Subcutaneous abdominal adipose tissue (tissue), 5 donors: ENCODE data around the gene BTF3.
"Not testable (repeated sequence)": the region's sequence is repeated elsewhere in the genome, so short reads cannot be mapped to it uniquely, and the experiment has no call there.

Experiments
- H3K27ac ChIP-seq: one replicate; pipeline ENCODE4 v1.7.0; 2013; ENCODE audit warnings: low read depth, mild to moderate bottlenecking, inconsistent platforms, low read length, moderate library complexity
- H3K27me3 ChIP-seq, 5 donors: one replicate each; pipeline ENCODE4 v1.7.0; 2013; ENCODE audit warnings: low read length in 5 of 5, inconsistent platforms in 1 of 5; ENCODE audit not compliant: control insufficient read depth in 5 of 5, insufficient read depth in 4 of 5
- H3K36me3 ChIP-seq, 5 donors: one replicate each; pipeline ENCODE4 v1.7.0; 2013; ENCODE audit warnings: low read length in 5 of 5; ENCODE audit not compliant: control insufficient read depth in 5 of 5, insufficient read depth in 5 of 5
- H3K4me1 ChIP-seq, 5 donors: one replicate each; pipeline ENCODE4 v1.7.0; 2013; ENCODE audit warnings: low read length in 5 of 5, mild to moderate bottlenecking in 3 of 5, moderate library complexity in 1 of 5; ENCODE audit not compliant: control insufficient read depth in 5 of 5, insufficient read depth in 5 of 5
- H3K4me3 ChIP-seq, 5 donors: one replicate each; pipeline ENCODE4 v1.7.0; 2013; ENCODE audit warnings: low read length in 5 of 5, low read depth in 1 of 5
- H3K9ac ChIP-seq, 5 donors: one replicate each; pipeline ENCODE4 v1.7.0; 2013; ENCODE audit warnings: low read length in 5 of 5, mild to moderate bottlenecking in 4 of 5, moderate library complexity in 3 of 5
- H3K9me3 ChIP-seq, 5 donors: one replicate each; pipeline ENCODE4 v1.7.0; 2013; ENCODE audit warnings: low read length in 5 of 5; ENCODE audit not compliant: control insufficient read depth in 5 of 5
- donor health status: healthy.
- donor health status: healthy.
- donor health status: healthy.
- donor health status: healthy.
- donor health status: healthy.

The BTF3 gene

GRCh38 chr5:73484511-73484910 lies 13.7 kb upstream of the BTF3 start:
- Histone ChIP-seq H3K27me3 (no peaks in the 10 kb centered on the region), H3K36me3 (no peaks in the 10 kb centered on the region), H3K4me1 (no peaks in the 10 kb centered on the region), H3K4me3 (no peak overlapping the region), H3K9me3 (no peaks in the 10 kb centered on the region), H3K9ac (no peak overlapping the region), H3K27ac (no peak overlapping the region)

- Histone ChIP-seq H3K27ac (no peak overlapping the region), H3K9ac (no peak overlapping the region), H3K36me3 (no peaks in the 10 kb centered on the region), H3K4me1 (no peaks in the 10 kb centered on the region), H3K9me3 (no peaks in the 10 kb centered on the region), H3K27me3 (no peaks in the 10 kb centered on the region), H3K4me3 (no peak overlapping the region)
Observed at GRCh38 chr5:73485715-73486114, 12.5 kb upstream of the BTF3 start.

- Histone ChIP-seq H3K27ac (no peak overlapping the region), H3K9ac (no peak overlapping the region), H3K27me3 (no peaks in the 10 kb centered on the region), H3K4me1 (no peaks in the 10 kb centered on the region), H3K36me3 (no peaks in the 10 kb centered on the region), H3K4me3 (no peak overlapping the region), H3K9me3 (no peaks in the 10 kb centered on the region)
Observed at GRCh38 chr5:73486119-73486899, 11.9 kb upstream of the BTF3 start.

- not testable (repeated sequence) for H3K9me3 ChIP-seq, H3K4me1 ChIP-seq, H3K4me3 ChIP-seq, H3K36me3 ChIP-seq, H3K9ac ChIP-seq, H3K27ac ChIP-seq, H3K27me3 ChIP-seq
Observed at GRCh38 chr5:73487257-73487656, 11.0 kb upstream of the BTF3 start.

GRCh38 chr5:73487815-73488214 lies 10.4 kb upstream of the BTF3 start:
- Histone ChIP-seq H3K4me3 (no peak overlapping the region), H3K36me3 (no peaks in the 10 kb centered on the region), H3K27me3 (no peaks in the 10 kb centered on the region), H3K9ac (no peak overlapping the region), H3K9me3 (no peaks in the 10 kb centered on the region), H3K27ac (no peak overlapping the region), H3K4me1 (no peaks in the 10 kb centered on the region)

- Histone ChIP-seq H3K36me3 (no peaks in the 10 kb centered on the region), H3K4me3 (no peak overlapping the region), H3K27me3 (no peaks in the 10 kb centered on the region), H3K27ac (no peak overlapping the region), H3K4me1 (no peaks in the 10 kb centered on the region), H3K9ac (no peak overlapping the region), H3K9me3 (no peaks in the 10 kb centered on the region)
Observed at GRCh38 chr5:73488806-73489205, 9.4 kb upstream of the BTF3 start.

- Histone ChIP-seq H3K27ac (no peak overlapping the region), H3K9me3 (no peaks in the 10 kb centered on the region), H3K27me3 (no peaks in the 10 kb centered on the region), H3K4me3 (no peak overlapping the region), H3K9ac (no peak overlapping the region), H3K36me3 (no peaks in the 10 kb centered on the region), H3K4me1 (no peaks in the 10 kb centered on the region)
Observed at GRCh38 chr5:73490088-73490487, 8.2 kb upstream of the BTF3 start.

- no peak overlapping the region for H3K4me3 ChIP-seq
- H3K27me3 ChIP-seq = no peaks in the 10 kb centered on the region
- no peaks in the 10 kb centered on the region for H3K4me1 ChIP-seq
- no peak overlapping the region for H3K27ac ChIP-seq
- no peaks in the 10 kb centered on the region for H3K36me3 ChIP-seq
- no peaks in the 10 kb centered on the region for H3K9me3 ChIP-seq
- no peak overlapping the region for H3K9ac ChIP-seq
Observed at GRCh38 chr5:73491155-73491554, 7.1 kb upstream of the BTF3 start.

- Histone ChIP-seq H3K36me3 (no peaks in the 10 kb centered on the region), H3K27me3 (no peaks in the 10 kb centered on the region), H3K9me3 (no peaks in the 10 kb centered on the region), H3K4me1 (peaks cover 0 to 11% (median 9%) of the 10 kb centered on the region in 5 donors), H3K4me3 (no peak overlapping the region), H3K27ac (no peak overlapping the region), H3K9ac (no peak overlapping the region)
Observed at GRCh38 chr5:73493421-73493820, 4.8 kb upstream of the BTF3 start.

GRCh38 chr5:73494721-73495120 lies 3.5 kb upstream of the BTF3 start:
- H3K4me1 ChIP-seq = peaks cover 0 to 21% (median 19%) of the 10 kb centered on the region in 5 donors

More at GRCh38 chr5:73494721-73495120, 3.5 kb upstream of the BTF3 start:
- Histone ChIP-seq H3K36me3 (no peaks in the 10 kb centered on the region), H3K4me3 (no peak overlapping the region), H3K9ac (no peak overlapping the region), H3K9me3 (no peaks in the 10 kb centered on the region), H3K27me3 (no peaks in the 10 kb centered on the region), H3K27ac (no peak overlapping the region)
